HUES64 (cell line): ENCODE data around the gene RAB6B.

ENCODE experiments used
- H3K27ac ChIP-seq: 2 replicates; pipeline ENCODE4 v1.7.0; 2013; ENCODE audit warnings: low read depth, low read length, inconsistent platforms
- H3K27me3 ChIP-seq: 2 replicates; pipeline ENCODE4 v1.6.1; 2013; ENCODE audit warnings: mild to moderate bottlenecking, low read length; ENCODE audit not compliant: insufficient read depth
- H3K36me3 ChIP-seq: 2 replicates; pipeline ENCODE4 v1.6.1; 2013; ENCODE audit warnings: mild to moderate bottlenecking, low read length; ENCODE audit not compliant: insufficient read depth
- H3K4me1 ChIP-seq: 2 replicates; pipeline ENCODE4 v1.6.1; 2013; ENCODE audit warnings: mild to moderate bottlenecking, low read length, moderate library complexity; ENCODE audit not compliant: insufficient read depth
- H3K4me3 ChIP-seq: 2 replicates; pipeline ENCODE4 v1.5.1; 2013; ENCODE audit warnings: mild to moderate bottlenecking, low read length, moderate library complexity
- H3K9ac ChIP-seq: 2 replicates; pipeline ENCODE4 v1.6.1; 2013; ENCODE audit warnings: mild to moderate bottlenecking, low read depth, low read length
- H3K9me3 ChIP-seq: 2 replicates; pipeline ENCODE4 v1.6.1; 2013; ENCODE audit warnings: low read depth, low read length; ENCODE audit not compliant: insufficient read depth
- WGBS: fragments of 150-250, 120-280 bp; methylation state at CpG from one replicate; pipeline ENCODE4 v1.1.7; 2013; ENCODE audit warnings: missing lambda C conversion rate; 5-methylcytosine and 5-hydroxymethylcytosine counted together

Gene RAB6B

DNA sequence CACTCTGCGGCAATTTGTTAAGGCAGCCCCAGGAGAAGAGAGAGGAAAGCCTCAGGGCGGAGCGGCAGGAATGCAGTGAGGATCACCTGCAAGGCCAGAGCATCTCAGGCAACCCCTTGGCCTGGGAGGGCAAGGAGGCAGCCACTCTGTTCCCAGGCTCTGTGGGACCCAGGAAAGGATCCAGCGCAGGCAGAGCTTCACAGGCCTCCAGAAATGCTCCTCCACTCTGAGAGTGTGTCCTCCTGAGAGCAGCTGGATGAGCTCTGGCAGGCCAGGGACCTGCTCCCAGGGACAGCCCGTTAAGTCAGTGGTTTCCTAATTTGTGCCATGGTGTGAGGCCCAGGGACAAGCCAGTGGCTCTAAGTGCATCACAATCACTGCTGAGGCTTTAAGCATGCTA lies 35.2 kb downstream of the RAB6B start:
- no peak overlapping the region for H3K9ac ChIP-seq
- H3K27me3 ChIP-seq: no peaks in the 10 kb centered on the region
- no peak overlapping the region for H3K4me3 ChIP-seq
- H3K36me3 ChIP-seq: no peaks in the 10 kb centered on the region
- WGBS: 75% methylated on average over 5 of the region's 5 CpGs
- H3K4me1 ChIP-seq: peaks cover 1% of the 10 kb centered on the region; the same call in 1 of the 2 replicates
- H3K9me3 ChIP-seq: no peaks in the 10 kb centered on the region
- H3K27ac ChIP-seq: no peak overlapping the region

DNA sequence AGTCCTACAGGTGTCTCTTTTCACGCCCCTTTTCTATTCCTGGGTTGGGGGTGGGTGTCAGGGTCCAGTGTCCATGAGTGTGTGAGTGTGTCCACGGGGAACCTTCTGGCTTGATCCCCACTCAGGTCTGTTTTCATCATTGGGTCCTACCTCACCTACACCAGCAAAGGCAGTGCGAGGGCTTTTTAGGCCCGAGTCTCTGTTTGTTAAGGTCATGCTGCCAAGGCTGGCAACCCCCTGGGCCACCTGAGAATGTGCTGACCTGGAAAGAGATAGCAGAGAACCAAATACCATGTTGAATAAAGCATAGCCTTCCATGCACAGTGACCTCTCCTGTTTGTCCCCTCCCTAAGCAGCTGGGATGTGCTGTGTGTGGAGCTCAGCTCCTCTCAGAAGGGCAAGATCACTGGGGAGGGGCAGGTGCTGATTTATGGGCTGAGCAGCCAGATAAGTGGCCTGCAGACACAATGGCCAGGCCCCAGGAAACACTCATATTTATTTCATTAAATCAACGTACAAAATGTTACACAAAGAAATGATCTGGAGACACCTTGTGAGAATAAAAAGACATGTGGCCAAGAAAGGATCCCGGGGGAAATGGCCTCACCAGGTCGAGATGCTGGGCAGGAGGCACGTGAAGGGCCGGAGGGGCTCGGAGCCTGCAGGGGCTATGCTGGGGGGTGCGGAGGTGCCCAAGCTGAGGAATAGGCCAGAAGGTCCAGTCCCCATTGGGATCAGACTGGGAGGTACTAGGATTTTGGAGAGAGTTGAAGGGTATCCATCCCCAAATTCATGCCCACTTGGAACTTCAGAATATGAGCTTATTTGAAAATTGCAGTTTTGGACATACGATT lies 36.1 kb downstream of the RAB6B start:
- Histone ChIP-seq H3K9ac (no peak overlapping the region), H3K27ac (no peak overlapping the region), H3K4me1 (peaks cover 5% of the 10 kb centered on the region; the same call in 1 of the 2 replicates), H3K27me3 (no peaks in the 10 kb centered on the region), H3K36me3 (no peaks in the 10 kb centered on the region), H3K9me3 (no peaks in the 10 kb centered on the region), H3K4me3 (no peak overlapping the region)
- 96% methylated on average over 12 of the region's 12 CpGs for WGBS

DNA sequence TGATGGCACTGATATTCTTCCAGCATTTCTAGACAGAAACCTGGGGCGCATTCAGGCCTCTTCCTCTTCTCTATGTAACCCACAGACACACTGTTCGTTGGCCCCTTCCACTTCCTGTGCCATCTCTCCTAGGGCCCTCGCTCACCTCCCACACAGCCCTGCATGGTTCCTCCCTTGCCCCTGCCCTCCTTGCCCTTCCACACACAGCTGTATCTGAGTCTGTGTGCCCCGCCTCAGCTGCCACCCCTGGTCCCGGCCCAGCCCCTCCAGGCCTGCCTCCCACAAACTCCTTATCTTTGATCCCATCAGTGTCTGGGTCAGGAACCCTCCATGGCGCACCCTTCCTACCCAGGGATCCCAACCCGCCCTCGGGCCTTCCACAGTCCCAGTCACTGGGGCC lies 37.9 kb downstream of the RAB6B start:
- Histone ChIP-seq H3K4me1 (peaks cover 5% of the 10 kb centered on the region; the same call in 1 of the 2 replicates), H3K27me3 (no peaks in the 10 kb centered on the region), H3K36me3 (no peaks in the 10 kb centered on the region), H3K9me3 (no peaks in the 10 kb centered on the region), H3K27ac (no peak overlapping the region), H3K9ac (no peak overlapping the region), H3K4me3 (no peak overlapping the region)
- 93% methylated on average over 8 of the region's 8 CpGs for WGBS

DNA sequence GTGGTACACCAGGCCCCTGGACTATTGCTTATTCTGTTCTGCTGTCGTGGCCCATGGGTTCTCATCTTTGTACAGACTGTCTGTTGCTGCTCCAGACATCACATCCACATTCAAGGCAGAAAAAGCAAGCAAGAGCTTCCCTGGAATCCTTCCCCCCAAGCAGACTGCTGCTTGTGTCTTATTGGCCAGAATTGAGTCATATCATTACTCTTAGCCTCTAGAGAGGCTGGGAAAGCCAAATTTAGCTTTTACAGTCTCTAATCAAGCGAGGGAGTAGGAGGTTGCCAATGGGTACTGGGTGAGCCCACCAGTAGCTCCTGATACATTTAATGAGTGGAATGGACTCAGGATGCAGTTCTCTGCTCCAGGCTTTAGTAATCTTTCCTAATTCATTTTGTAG lies 39.4 kb downstream of the RAB6B start:
- Histone ChIP-seq H3K9ac (no peak overlapping the region), H3K9me3 (no peaks in the 10 kb centered on the region), H3K4me3 (no peak overlapping the region), H3K36me3 (no peaks in the 10 kb centered on the region), H3K4me1 (peaks cover 5% of the 10 kb centered on the region; the same call in 1 of the 2 replicates), H3K27ac (no peak overlapping the region), H3K27me3 (no peaks in the 10 kb centered on the region)
- WGBS: 91% methylated on average over 2 of the region's 2 CpGs

DNA sequence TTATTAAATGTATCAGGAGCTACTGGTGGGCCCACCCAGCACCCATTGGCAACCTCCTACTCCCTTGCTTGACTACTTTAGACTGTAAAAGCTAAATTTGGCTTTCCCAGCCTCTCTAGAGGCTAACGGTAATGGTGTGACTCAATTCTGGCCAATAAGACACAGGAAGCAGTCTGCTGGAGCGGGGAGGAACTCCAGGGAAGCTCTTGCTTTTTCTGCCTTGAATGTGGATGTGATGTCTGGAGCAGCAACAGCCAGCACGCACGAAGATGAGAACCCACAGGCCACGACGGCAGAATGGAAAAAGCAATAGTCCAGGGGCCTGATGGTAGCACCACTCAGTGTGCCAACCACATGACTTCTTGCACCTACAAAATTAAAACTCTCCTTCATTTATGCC lies 39.9 kb downstream of the RAB6B start:
- H3K27ac ChIP-seq: no peak overlapping the region
- H3K36me3 ChIP-seq: no peaks in the 10 kb centered on the region
- H3K27me3 ChIP-seq: no peaks in the 10 kb centered on the region
- WGBS: 92% methylated on average over 6 of the region's 6 CpGs
- no peak overlapping the region for H3K9ac ChIP-seq
- H3K4me1 ChIP-seq: peaks cover 5% of the 10 kb centered on the region; the same call in 1 of the 2 replicates
- H3K4me3 ChIP-seq: no peak overlapping the region
- H3K9me3 ChIP-seq: no peaks in the 10 kb centered on the region

DNA sequence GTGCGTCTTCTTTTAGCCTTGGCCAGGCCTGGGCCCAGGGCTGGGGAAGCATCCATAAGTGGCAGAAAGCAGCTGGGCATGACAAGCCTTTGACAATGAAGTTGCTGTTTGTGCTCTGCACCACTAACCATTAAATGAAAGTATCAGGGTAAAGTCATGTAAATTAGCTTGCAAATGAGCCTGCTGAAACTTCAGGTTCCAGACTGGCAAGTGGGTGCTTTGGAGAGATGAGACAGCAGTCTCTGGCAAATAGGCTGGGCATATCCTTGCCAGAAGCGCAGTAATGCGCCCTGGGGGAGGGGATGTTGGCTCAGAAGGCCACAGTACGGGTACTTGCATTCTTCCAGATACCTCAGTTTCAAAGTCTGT lies 40.7 kb downstream of the RAB6B start:
- no peak overlapping the region for H3K9ac ChIP-seq
- 0 out of 2 replicates have a peak, but pooled peaks cover 5% of the 10 kb centered on the region for H3K4me1 ChIP-seq
- 85% methylated on average over 4 of the region's 4 CpGs for WGBS
- H3K27ac ChIP-seq: no peak overlapping the region
- no peak overlapping the region for H3K4me3 ChIP-seq
- no peaks in the 10 kb centered on the region for H3K36me3 ChIP-seq
- no peaks in the 10 kb centered on the region for H3K9me3 ChIP-seq
- no peaks in the 10 kb centered on the region for H3K27me3 ChIP-seq

DNA sequence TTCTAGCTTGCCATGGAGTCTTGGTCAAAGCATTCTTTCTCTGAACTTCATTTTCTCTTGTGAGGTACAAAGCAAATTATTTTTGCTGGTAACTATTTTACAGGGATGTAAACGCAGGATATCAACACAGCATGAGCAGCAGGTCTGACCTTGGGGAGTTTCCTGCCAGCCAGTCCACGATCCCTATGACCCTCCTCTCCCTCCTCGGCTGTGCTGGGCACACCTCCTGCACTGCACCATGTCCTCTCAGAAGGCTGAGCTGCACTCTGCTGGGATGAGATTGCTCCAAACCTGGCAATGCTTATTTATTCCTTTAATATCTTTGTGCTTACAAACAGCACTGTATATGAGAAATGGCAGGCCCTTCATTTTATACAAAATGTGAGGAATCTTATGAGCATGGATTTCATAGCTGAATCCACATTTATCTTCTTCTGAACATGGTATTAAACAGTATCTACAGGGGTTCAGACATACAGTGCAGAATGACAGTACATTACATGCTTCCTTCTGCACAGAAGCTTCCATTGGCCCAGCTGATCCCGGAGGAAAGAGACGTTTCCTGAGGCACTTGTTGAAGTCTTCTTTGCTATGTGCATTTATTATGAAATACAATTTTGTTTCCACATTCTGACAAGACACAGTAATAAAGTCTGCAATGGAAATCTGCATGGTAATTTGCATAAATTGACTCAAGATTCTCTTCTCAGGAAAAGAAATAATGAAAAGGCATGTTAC lies 41.2 kb downstream of the RAB6B start:
- Histone ChIP-seq H3K9ac (no peak overlapping the region), H3K4me3 (no peak overlapping the region), H3K27me3 (no peaks in the 10 kb centered on the region), H3K27ac (no peak overlapping the region), H3K9me3 (no peaks in the 10 kb centered on the region), H3K4me1 (0 out of 2 replicates have a peak, but pooled peaks cover 5% of the 10 kb centered on the region), H3K36me3 (no peaks in the 10 kb centered on the region)
- WGBS: 80% methylated on average over 5 of the region's 5 CpGs

DNA sequence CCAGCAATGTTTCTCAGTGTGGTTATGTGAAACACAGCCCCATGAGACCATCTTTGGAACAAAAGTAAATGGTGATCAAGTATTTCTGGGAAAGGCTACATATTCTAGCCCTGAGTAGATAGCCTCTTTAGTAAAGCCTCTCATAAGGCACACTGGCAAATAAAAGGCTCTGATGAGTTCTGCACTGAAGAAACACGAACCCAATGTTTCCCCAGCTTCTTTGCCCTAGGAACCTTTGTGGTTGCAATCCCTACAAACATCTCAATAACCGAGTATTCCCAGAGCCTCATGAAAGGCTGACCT lies 41.8 kb downstream of the RAB6B start:
- 0 out of 2 replicates have a peak, but pooled peaks cover 5% of the 10 kb centered on the region for H3K4me1 ChIP-seq
- H3K9ac ChIP-seq: no peak overlapping the region
- H3K4me3 ChIP-seq: no peak overlapping the region
- 92% methylated on average over 2 of the region's 2 CpGs for WGBS
- no peaks in the 10 kb centered on the region for H3K27me3 ChIP-seq
- no peak overlapping the region for H3K27ac ChIP-seq
- H3K36me3 ChIP-seq: no peaks in the 10 kb centered on the region
- no peaks in the 10 kb centered on the region for H3K9me3 ChIP-seq

DNA sequence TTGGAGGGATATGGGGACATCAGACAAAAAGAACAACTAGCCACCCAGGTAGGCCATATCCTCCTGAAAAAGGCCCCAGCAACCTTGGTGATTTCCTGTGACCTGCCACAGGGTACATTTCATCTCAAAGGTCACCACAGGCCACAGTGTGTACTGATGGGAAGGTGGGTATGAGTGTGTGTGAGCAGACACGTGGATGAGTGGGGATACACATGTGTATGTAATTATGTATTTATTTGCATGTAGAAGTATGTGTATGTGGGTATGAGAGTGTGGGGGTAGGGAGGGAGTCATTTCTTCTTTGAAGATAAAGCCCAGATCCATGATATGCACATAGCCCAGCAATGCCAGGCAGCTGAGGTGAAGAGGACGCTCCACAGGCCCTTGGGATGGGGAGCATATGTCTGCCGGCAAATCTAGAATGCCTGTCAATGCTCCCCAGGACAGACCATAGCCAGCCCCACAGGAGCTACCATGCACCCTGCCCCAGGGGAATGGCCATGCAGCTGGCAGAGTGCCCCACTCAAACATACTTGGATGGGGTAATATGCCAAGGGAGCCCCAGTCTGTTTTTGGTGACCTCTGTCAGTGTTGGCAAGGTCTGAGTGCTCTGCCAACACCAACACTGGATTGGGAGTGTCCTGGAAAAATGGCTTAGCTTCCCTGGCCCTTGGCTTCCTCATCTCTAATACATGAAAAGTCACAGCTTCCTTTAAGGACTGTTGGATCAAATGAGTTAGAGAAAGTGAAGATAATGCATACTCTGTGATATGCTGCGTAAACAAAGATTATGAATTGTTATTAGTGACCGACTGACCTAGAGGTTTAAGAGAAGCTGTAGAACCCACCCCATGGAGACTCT lies 42.4 kb downstream of the RAB6B start:
- no peaks in the 10 kb centered on the region for H3K9me3 ChIP-seq
- no peak overlapping the region for H3K4me3 ChIP-seq
- no peaks in the 10 kb centered on the region for H3K36me3 ChIP-seq
- H3K4me1 ChIP-seq: 0 out of 2 replicates have a peak, but pooled peaks cover 5% of the 10 kb centered on the region
- 95% methylated on average over 5 of the region's 5 CpGs for WGBS
- no peak overlapping the region for H3K9ac ChIP-seq
- no peak overlapping the region for H3K27ac ChIP-seq
- H3K27me3 ChIP-seq: no peaks in the 10 kb centered on the region

DNA sequence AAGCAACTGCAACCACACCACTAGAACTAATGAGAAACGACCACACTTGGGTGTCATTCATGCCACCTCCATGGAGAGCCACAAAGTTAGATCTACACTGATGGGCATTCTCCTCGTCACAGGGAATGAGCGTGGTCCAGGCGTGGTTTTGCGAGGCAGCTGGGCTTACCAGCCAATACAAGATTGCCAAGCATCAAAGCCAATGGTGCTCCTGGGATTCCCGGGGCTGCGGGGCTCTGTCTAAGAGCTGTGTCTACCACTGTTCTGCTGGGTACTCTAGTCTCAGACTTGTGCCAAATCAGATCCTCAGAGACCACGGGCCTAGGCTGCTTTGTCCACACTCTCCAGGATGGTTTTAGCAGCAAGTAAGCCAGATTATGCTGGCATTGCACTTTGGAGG lies 43.8 kb downstream of the RAB6B start:
- 0 out of 2 replicates have a peak, but pooled peaks cover 5% of the 10 kb centered on the region for H3K4me1 ChIP-seq
- no peak overlapping the region for H3K9ac ChIP-seq
- no peaks in the 10 kb centered on the region for H3K9me3 ChIP-seq
- no peaks in the 10 kb centered on the region for H3K36me3 ChIP-seq
- WGBS: 95% methylated on average over 8 of the region's 8 CpGs
- no peaks in the 10 kb centered on the region for H3K27me3 ChIP-seq
- no peak overlapping the region for H3K27ac ChIP-seq
- no peak overlapping the region for H3K4me3 ChIP-seq
